Measurements from ENCODE around the gene CAMP. TPM values are rescaled to one million over a fixed set of nuclear protein-coding genes. Genes with fewer than 3 reads are reported as not detected.

The CAMP gene
- under 1 TPM in 1 of 2 donors, not detected in 1; 0.40 TPM for total RNA-seq
- long read RNA-seq: 0 reads

- intact Hi-C loops (cut with DNase I, micrococcal nuclease): no loop called here
- ATAC-seq: peak; percentile 44
- peak; percentile 39 to 58 for DNase-seq
These were observed at the start of gene CAMP for GRCh38 chr3:48222616-48223513. Gene CAMP, plus strand, starts transcription at chr3:48223495. Its CDS starts 17 bp downstream, at chr3:48223512.

- no peak for ATAC-seq
- DNase-seq: no peak
- intact Hi-C loops (cut with DNase I, micrococcal nuclease): no loop called here
These were observed 45.2 kb upstream of the CAMP start for GRCh38 chr3:48178072-48178471.

GRCh38 chr3:48180021-48180420 lies 43.3 kb upstream of the CAMP start:
- ATAC-seq (no peak), DNase-seq (no peak)
- intact Hi-C loops (cut with DNase I, micrococcal nuclease): no loop called here

GRCh38 chr3:48180531-48181253 lies 42.6 kb upstream of the CAMP start:
- DNase-seq (no peak), ATAC-seq (no peak)
- intact Hi-C loops (cut with DNase I, micrococcal nuclease): no loop called here

- ATAC-seq: no peak
These were observed 39.0 kb upstream of the CAMP start for GRCh38 chr3:48184299-48184698.

GRCh38 chr3:48185129-48185528 lies 38.2 kb upstream of the CAMP start:
- DNase-seq (no peak), ATAC-seq (no peak)
- intact Hi-C loops (cut with DNase I, micrococcal nuclease): no loop called here

More at GRCh38 chr3:48184299-48184698, 39.0 kb upstream of the CAMP start:
- intact Hi-C loops (cut with DNase I, micrococcal nuclease): no loop called here
- DNase-seq: no peak

GRCh38 chr3:48186631-48187300 lies 36.5 kb upstream of the CAMP start:
- no peak for ATAC-seq
- DNase-seq: no peak
- intact Hi-C loops (cut with DNase I, micrococcal nuclease): no loop called here

- intact Hi-C loops (cut with DNase I, micrococcal nuclease): no loop called here
- no peak for ATAC-seq
These were observed 36.1 kb upstream of the CAMP start for GRCh38 chr3:48187301-48187578.

GRCh38 chr3:48187579-48188265 lies 35.6 kb upstream of the CAMP start:
- DNase-seq: peak in 1 of 2 donors; percentile 79
- intact Hi-C loops (cut with DNase I, micrococcal nuclease): no loop called here

More at GRCh38 chr3:48187301-48187578, 36.1 kb upstream of the CAMP start:
- DNase-seq: no peak

GRCh38 chr3:48188266-48189201 lies 34.8 kb upstream of the CAMP start, which contains the start of gene CDC25A:
Gene CDC25A, minus strand, starts transcription at chr3:48188417. Its CDS starts 470 bp downstream, at chr3:48187947.
- DNase-seq: peak; percentile 95 to 99
- intact Hi-C loops (cut with DNase I, micrococcal nuclease): no loop called here
- ATAC-seq: peak; percentile 86

More at GRCh38 chr3:48187579-48188265, 35.6 kb upstream of the CAMP start:
- ATAC-seq: peak; percentile 56

GRCh38 chr3:48189321-48189720 lies 34.0 kb upstream of the CAMP start:
- intact Hi-C loops (cut with DNase I, micrococcal nuclease): no loop called here
- ATAC-seq (no peak), DNase-seq (no peak)

- intact Hi-C loops (cut with DNase I, micrococcal nuclease): no loop called here
- DNase-seq: no peak
These were observed 32.4 kb upstream of the CAMP start for GRCh38 chr3:48190911-48191310.

GRCh38 chr3:48194446-48195071 lies 28.7 kb upstream of the CAMP start:
- ATAC-seq (peak; percentile 68), DNase-seq (peak in 1 of 2 donors; percentile 68)
- intact Hi-C loops (cut with DNase I, micrococcal nuclease): no loop called here

More at GRCh38 chr3:48190911-48191310, 32.4 kb upstream of the CAMP start:
- peak; percentile 20 for ATAC-seq

- intact Hi-C loops (cut with DNase I, micrococcal nuclease): no loop called here
- DNase-seq: no peak
- ATAC-seq: no peak
These were observed 26.7 kb upstream of the CAMP start for GRCh38 chr3:48196611-48197010.

- intact Hi-C loops (cut with DNase I, micrococcal nuclease): no loop called here
- no peak for ATAC-seq
- DNase-seq: no peak
These were observed 24.2 kb upstream of the CAMP start for GRCh38 chr3:48199117-48199516.

GRCh38 chr3:48202632-48203031 lies 20.7 kb upstream of the CAMP start:
- ATAC-seq: no peak

GRCh38 chr3:48208076-48208475 lies 15.2 kb upstream of the CAMP start:
- intact Hi-C loops (cut with DNase I, micrococcal nuclease): no loop called here
- no peak for DNase-seq
- ATAC-seq: no peak

More at GRCh38 chr3:48202632-48203031, 20.7 kb upstream of the CAMP start:
- DNase-seq: no peak
- intact Hi-C loops (cut with DNase I, micrococcal nuclease): no loop called here

Measured in left colon (tissue), 2 donors.